ENCODE data around the gene TMEM176B.

Gene TMEM176B

GRCh38 chr7:150820578-150821198 lies 20.5 kb upstream of the TMEM176B start:
- no peak for DNase-seq

DNA sequence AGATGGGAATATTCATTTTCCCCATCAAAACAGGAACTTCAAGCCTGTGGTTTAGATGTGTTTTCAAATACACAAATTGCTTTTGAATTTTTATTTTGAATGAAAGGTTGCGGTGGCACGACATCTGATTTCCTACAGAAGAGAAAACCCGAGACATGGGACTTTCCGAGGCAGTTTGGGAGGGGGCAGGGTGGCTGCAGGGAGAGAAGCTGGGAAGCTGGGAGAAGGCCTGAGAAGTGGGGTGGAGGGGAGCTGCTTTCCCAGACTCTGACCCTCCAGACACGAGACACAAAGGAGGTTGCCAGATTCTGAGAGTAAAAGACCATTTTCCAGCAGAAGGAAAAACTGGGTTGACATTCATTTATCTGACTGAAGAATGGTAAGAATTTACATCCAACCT lies 20.0 kb upstream of the TMEM176B start:
- DNase-seq, result no peak

DNA sequence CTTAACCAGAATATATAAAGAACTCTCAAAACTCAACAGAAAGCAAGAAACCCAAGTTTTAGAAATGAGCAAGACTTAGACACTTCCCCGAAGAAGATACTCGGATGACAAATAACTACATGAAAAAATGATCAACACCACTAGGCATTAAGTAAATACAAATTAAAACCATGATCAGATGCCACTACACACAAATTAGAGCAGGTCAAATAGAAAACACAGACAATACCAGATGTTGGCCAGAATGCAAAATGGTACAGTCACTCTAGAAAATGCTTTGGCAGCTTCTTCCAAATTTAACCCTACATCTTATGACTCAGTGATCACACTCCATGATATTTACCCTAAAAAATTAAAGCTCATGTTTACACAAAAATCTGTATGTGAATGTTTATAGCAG lies 18.8 kb upstream of the TMEM176B start:
- DNase-seq, result no peak

GRCh38 chr7:150814328-150815001 lies 14.3 kb upstream of the TMEM176B start:
- no peak for DNase-seq

GRCh38 chr7:150807616-150808438 lies 7.7 kb upstream of the TMEM176B start:
- DNase-seq, result peak; percentile 45

GRCh38 chr7:150806863-150807262 lies 6.7 kb upstream of the TMEM176B start:
- DNase-seq, result no peak

DNA sequence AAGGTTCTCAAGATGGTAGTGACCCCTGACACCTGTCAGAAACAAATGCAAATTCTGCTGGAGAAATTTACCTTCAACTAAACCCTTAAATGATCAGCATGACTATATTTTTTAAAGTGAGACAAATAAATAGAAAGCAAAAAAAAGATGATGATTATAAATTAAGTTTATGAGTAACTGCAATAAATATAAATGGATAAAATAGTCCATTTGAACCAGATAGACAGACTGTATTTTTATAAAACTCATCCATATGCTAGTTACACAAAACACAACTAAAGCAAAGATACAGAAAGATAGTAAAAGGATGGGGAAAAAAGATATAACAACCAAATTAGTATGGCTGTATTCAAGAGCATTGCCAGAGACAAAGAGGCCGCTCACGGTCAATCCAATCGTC lies 6.3 kb upstream of the TMEM176B start:
- DNase-seq, result no peak

GRCh38 chr7:150805864-150806263 lies 5.7 kb upstream of the TMEM176B start:
- no peak for DNase-seq

- no peak for DNase-seq
Measured at GRCh38 chr7:150804802-150805201, 4.6 kb upstream of the TMEM176B start.

DNA sequence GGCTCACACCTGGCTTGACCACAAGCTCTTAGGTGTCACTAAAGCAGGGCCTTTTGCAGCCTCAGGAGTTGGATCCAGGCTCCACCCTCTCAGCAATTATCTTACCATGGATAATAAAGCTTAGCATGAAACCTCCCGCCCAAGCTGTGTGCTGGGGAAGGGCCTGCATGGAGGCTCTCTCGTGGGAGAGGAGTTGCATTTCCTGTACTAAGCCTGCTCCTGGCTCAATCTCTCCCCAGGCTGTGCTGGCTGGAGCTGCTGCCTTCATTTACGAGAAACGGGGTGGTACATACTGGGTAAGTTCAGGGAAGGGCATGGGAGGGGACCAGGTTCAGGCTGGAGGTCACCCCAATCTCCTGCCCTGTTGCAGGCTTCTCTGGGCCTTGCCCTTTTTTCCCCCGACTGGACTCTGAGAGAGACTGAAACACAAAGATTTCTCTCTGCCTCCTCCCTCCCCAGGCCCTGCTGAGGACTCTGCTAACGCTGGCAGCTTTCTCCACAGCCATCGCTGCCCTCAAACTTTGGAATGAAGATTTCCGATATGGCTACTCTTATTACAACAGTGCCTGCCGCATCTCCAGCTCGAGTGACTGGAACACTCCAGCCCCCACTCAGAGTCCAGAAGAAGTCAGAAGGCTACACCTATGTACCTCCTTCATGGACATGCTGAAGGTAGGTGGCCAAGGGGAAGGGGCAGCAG lies 3.1 kb upstream of the TMEM176B start:
- DNase-seq, result peak; percentile 68

DNA sequence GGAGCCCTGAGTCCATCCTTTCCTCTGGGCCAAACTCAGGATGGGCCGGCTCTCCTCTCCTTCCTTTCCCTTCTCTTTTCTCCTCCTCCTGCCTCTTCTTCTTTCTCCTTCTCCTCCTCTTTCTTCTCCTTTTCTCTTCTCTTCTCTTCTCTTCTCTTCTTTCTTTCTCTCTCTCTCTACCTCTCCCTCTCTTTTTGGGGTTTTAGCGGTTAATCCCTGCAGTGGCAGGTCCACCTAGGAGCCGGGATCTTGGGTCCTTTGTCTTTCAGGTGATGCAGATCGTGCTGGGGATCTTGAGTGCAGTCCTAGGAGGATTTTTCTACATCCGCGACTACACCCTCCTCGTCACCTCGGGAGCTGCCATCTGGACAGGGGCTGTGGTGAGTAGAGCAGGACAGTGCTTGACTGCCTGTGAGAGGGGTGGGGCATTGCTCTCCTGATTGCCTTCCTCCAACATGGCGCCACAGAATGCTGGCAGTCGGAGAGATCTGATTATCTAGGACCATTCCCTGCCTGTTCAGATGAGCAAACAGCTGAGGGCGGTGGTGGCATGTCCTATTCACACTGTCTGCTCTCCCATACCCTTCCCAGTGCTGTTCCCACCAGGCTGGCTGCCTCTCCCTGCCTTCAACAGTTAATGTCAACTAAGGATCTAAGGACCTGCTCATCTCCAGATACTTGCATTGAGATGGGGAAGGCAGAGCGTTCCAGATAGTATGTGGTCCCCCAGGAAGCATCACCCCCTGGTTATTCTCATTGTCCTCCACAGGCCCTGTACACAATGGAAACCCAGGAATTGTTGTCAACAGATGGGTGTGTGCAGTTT lies 2.0 kb upstream of the TMEM176B start:
- DNase-seq, result peak; percentile 79

GRCh38 chr7:150801242-150801945 lies 1.2 kb upstream of the TMEM176B start:
- no peak for DNase-seq

- no peak for DNase-seq
Measured at GRCh38 chr7:150800581-150801241, 547 bp upstream of the TMEM176B start, which contains the start of gene TMEM176A. TSS of gene TMEM176A (plus strand) at chr7:150800769. CDS start at chr7:150801551, 782 bp downstream.

- DNase-seq, result no peak
Measured at GRCh38 chr7:150799156-150799555, 1.0 kb downstream of the TMEM176B start.

- DNase-seq, result no peak
Measured at GRCh38 chr7:150797661-150798060, 2.5 kb downstream of the TMEM176B start.

GRCh38 chr7:150793569-150794238 lies 6.5 kb downstream of the TMEM176B start:
- DNase-seq, result no peak

GRCh38 chr7:150791746-150792452 lies 8.3 kb downstream of the TMEM176B start:
- no peak for DNase-seq

- DNase-seq, result no peak
Measured at GRCh38 chr7:150791304-150791703, 8.9 kb downstream of the TMEM176B start.

GRCh38 chr7:150790416-150791075 lies 9.6 kb downstream of the TMEM176B start:
- no peak for DNase-seq

Measured in NCI-H345 (cell line).